ENCODE measurements around the gene PRDM16. TPM values are rescaled to one million over a fixed set of nuclear protein-coding genes. Genes with fewer than 3 reads are reported as not detected.

PRDM16 gene
- total RNA-seq, 4 donors from 2014 or later: 0.41 to 0.95 TPM; not detected in 2

GRCh38 chr1:3149277-3149676, 80.3 kb downstream of the PRDM16 start:
- no peak for DNase-seq
- Histone ChIP-seq H3K4me1 (no peaks in the 10 kb centered on the region), H3K36me3 (no peaks in the 10 kb centered on the region), H3K9me3 (no peaks in the 10 kb centered on the region), H3K27me3 (peaks cover 3% of the 10 kb centered on the region), H3K27ac (no peak overlapping the region), H3K4me3 (no peak overlapping the region)
- TF ChIP-seq POLR2AphosphoS5 (IDR thresholded peaks at IDR 0.05): no peak
- no peak for TF ChIP-seq POLR2A (IDR thresholded peaks at IDR 0.05)
- TF ChIP-seq EP300 (IDR thresholded peaks at IDR 0.05; ENCODE audit: low read depth): no peak
- no peak for TF ChIP-seq CTCF (IDR thresholded peaks at IDR 0.05)
- in situ Hi-C loops (cut with MboI; ENCODE audit: low pct_ligation_motif_present in 1 of 4, low pct_unique_long_range_greater_than_20kb in 1 of 4, low sequenced_read_pairs in 3 of 4): no loop called here
- intact Hi-C loops (cut with DNase I; ENCODE audit: low total_unique reads): no loop called here
- WGBS, 2 donors (ENCODE audit: low coverage in 1 of 2): 84% methylated on average over 8 of the region's 8 CpGs; no CpG with 5 or more reads in 1 of the 2 donors

GRCh38 chr1:3151456-3151855, 82.5 kb downstream of the PRDM16 start:
- Histone ChIP-seq H3K27me3 (peaks cover 12% of the 10 kb centered on the region), H3K27ac (no peak overlapping the region), H3K4me3 (no peak overlapping the region), H3K9me3 (no peaks in the 10 kb centered on the region), H3K36me3 (no peaks in the 10 kb centered on the region), H3K4me1 (no peaks in the 10 kb centered on the region)
- TF ChIP-seq EP300 (IDR thresholded peaks at IDR 0.05; ENCODE audit: low read depth): no peak
- no peak for TF ChIP-seq POLR2AphosphoS5 (IDR thresholded peaks at IDR 0.05)
- no peak for TF ChIP-seq CTCF (IDR thresholded peaks at IDR 0.05)
- no peak for TF ChIP-seq POLR2A (IDR thresholded peaks at IDR 0.05)
- intact Hi-C loops (cut with DNase I; ENCODE audit: low total_unique reads) (no loop called here), in situ Hi-C loops (cut with MboI; ENCODE audit: low pct_ligation_motif_present in 1 of 4, low pct_unique_long_range_greater_than_20kb in 1 of 4, low sequenced_read_pairs in 3 of 4) (loop anchor here in 1 of 4 donors (25.0 kb wide), 1 partner anchor 111 kb away; no protein-coding TSS in a partner anchor)
- 80% methylated on average over 14 of the region's 14 CpGs; no CpG with 5 or more reads in 1 of the 2 donors for WGBS, 2 donors (ENCODE audit: low coverage in 1 of 2)
- DNase-seq: no peak

GRCh38 chr1:3152143-3152542, 83.1 kb downstream of the PRDM16 start:
- Histone ChIP-seq H3K36me3 (no peaks in the 10 kb centered on the region), H3K4me3 (no peak overlapping the region), H3K27ac (no peak overlapping the region), H3K27me3 (peaks cover 16% of the 10 kb centered on the region), H3K9me3 (no peaks in the 10 kb centered on the region), H3K4me1 (no peaks in the 10 kb centered on the region)
- intact Hi-C loops (cut with DNase I; ENCODE audit: low total_unique reads) (no loop called here), in situ Hi-C loops (cut with MboI; ENCODE audit: low pct_ligation_motif_present in 1 of 4, low pct_unique_long_range_greater_than_20kb in 1 of 4, low sequenced_read_pairs in 3 of 4) (loop anchor here in 1 of 4 donors (25.0 kb wide), 1 partner anchor 110 kb away; no protein-coding TSS in a partner anchor)
- no peak for DNase-seq
- no peak for TF ChIP-seq POLR2A (IDR thresholded peaks at IDR 0.05)
- TF ChIP-seq POLR2AphosphoS5 (IDR thresholded peaks at IDR 0.05): no peak
- no peak for TF ChIP-seq CTCF (IDR thresholded peaks at IDR 0.05)

- in situ Hi-C loops (cut with MboI; ENCODE audit: low pct_ligation_motif_present in 1 of 4, low pct_unique_long_range_greater_than_20kb in 1 of 4, low sequenced_read_pairs in 3 of 4) (loop anchor here in 1 of 4 donors (25.0 kb wide), 1 partner anchor 109 kb away; no protein-coding TSS in a partner anchor), intact Hi-C loops (cut with DNase I; ENCODE audit: low total_unique reads) (no loop called here)
- no peaks in the 10 kb centered on the region for H3K9me3 ChIP-seq
- DNase-seq: no peak
- H3K27me3 ChIP-seq: peaks cover 16% of the 10 kb centered on the region
- no peaks in the 10 kb centered on the region for H3K36me3 ChIP-seq
- H3K4me1 ChIP-seq: no peaks in the 10 kb centered on the region
- TF ChIP-seq POLR2A (IDR thresholded peaks at IDR 0.05): no peak
- TF ChIP-seq POLR2AphosphoS5 (IDR thresholded peaks at IDR 0.05): no peak
- no peak for TF ChIP-seq EP300 (IDR thresholded peaks at IDR 0.05; ENCODE audit: low read depth)
- no peak for TF ChIP-seq CTCF (IDR thresholded peaks at IDR 0.05)
- H3K27ac ChIP-seq: no peak overlapping the region
- H3K4me3 ChIP-seq: no peak overlapping the region
- WGBS, 2 donors (ENCODE audit: low coverage in 1 of 2): 87% methylated on average over 13 of the region's 13 CpGs; no CpG with 5 or more reads in 1 of the 2 donors
Measured at GRCh38 chr1:3153197-3153596, 84.2 kb downstream of the PRDM16 start.
